ENCODE data around the gene ERICH2. TPM values are rescaled to one million over a fixed set of nuclear protein-coding genes. Genes with fewer than 3 reads are reported as not detected.

Gene ERICH2
- total RNA-seq, 1 donor from 2014 or later, result not detected

DNA sequence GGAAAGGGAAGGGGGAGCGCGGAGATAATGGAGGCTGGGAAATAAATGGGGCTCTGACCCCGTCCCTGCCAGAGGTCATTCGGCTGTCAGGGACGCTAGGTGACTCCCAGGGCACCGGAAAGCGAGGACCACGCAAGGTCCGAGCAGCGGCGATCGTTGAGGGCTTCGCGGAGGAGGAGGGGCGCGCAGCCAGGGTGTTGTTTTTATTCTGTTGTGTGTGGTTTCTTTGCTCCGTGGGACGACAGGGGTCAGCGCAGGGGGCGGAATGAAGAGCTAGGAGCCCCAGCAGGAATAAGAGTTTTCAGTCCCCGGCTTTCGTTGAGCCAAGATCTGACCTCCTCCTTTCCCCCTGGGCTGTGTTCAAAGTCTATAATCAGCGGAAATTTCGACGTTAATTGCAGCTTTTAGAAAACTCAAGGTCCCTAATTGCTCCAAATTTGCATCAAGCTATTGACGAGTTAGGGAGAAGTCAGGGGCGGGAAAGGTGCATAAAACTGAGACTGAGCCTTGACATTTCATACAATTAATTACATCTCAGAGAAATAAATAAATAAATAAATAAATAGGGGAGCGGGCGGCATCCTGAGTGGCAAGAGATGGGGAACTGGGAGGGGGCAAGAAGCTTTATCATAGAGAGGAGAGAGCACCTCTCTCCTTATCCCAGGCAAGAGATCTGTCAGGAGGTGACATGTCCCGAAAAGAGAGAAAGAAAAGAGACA lies 48.7 kb downstream of the ERICH2 start:
- H3K9me3 ChIP-seq, result no peaks in the 10 kb centered on the region
- TF ChIP-seq, protein P1, sequence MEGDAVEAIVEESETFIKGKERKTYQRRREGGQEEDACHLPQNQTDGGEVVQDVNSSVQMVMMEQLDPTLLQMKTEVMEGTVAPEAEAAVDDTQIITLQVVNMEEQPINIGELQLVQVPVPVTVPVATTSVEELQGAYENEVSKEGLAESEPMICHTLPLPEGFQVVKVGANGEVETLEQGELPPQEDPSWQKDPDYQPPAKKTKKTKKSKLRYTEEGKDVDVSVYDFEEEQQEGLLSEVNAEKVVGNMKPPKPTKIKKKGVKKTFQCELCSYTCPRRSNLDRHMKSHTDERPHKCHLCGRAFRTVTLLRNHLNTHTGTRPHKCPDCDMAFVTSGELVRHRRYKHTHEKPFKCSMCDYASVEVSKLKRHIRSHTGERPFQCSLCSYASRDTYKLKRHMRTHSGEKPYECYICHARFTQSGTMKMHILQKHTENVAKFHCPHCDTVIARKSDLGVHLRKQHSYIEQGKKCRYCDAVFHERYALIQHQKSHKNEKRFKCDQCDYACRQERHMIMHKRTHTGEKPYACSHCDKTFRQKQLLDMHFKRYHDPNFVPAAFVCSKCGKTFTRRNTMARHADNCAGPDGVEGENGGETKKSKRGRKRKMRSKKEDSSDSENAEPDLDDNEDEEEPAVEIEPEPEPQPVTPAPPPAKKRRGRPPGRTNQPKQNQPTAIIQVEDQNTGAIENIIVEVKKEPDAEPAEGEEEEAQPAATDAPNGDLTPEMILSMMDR (IDR thresholded peaks at IDR 0.05), result no peak
- H3K4me3 ChIP-seq, result peak overlapping the region; percentile 54 to 69
- DNase-seq (ENCODE audit: low spot score in 2 of 2), result no peak
- no peaks in the 10 kb centered on the region for H3K27me3 ChIP-seq
- no peaks in the 10 kb centered on the region for H3K36me3 ChIP-seq
- H3K4me1 ChIP-seq, result peaks cover 29 to 48% of the 10 kb centered on the region in 2 donors
- intact Hi-C loops (cut with DNase I), result no loop called here
- no peak overlapping the region for H3K27ac ChIP-seq

DNA sequence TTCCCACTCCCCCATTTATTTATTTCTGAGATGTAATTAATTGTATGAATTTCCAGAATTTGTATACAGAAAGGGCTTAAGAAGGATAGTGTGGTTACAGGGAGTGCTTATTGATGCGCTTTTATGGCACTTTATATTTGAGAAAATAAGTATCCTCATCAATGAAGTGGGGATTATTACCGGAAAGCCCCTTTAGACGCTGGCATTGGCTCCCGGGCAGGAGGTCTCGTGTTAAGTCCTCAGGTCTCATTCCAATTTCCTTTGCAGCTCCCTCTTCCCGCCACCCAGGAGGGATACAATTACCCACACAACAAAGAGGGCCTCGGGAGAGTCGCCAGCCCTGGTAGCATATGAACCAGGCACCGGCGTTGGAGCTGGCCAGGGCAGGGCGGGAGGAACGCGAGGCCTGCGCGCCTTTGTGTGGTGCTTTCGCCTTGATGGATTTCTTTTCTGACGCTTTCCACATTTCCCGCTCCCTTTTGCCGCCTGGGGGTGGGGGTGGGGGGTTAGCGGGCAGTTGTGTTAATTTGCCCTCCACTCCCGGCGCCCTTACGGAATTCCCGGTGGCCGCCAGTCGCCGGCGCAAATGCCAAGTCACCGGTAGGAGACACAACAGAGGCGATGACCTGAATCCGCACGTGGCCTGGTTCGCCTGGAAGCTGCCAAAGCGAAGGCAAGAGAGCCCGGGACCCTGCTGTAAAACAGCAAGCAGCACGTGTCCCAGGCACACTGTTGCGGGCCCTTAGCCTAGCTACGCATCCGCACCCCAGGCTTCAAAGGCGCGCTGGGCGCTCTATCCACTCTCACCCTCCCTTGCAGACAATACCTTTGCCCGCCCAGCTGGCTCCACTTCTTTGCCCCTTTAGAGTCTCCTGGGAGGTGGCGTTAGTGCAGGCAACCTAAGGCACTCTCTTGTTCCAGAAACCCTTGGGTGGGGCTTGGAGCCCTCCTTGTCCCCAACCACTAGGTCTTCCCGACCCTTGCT lies 49.8 kb downstream of the ERICH2 start:
- H3K9me3 ChIP-seq, result no peaks in the 10 kb centered on the region
- intact Hi-C loops (cut with DNase I), result no loop called here
- H3K27me3 ChIP-seq, result no peaks in the 10 kb centered on the region
- peak overlapping the region in 1 of 2 donors; percentile 60 for H3K4me3 ChIP-seq
- peaks cover 31 to 48% of the 10 kb centered on the region in 2 donors for H3K4me1 ChIP-seq
- TF ChIP-seq, protein P1 (IDR thresholded peaks at IDR 0.05), result no peak
- H3K36me3 ChIP-seq, result no peaks in the 10 kb centered on the region
- no peak for DNase-seq (ENCODE audit: low spot score in 2 of 2)
- H3K27ac ChIP-seq, result no peak overlapping the region

DNA sequence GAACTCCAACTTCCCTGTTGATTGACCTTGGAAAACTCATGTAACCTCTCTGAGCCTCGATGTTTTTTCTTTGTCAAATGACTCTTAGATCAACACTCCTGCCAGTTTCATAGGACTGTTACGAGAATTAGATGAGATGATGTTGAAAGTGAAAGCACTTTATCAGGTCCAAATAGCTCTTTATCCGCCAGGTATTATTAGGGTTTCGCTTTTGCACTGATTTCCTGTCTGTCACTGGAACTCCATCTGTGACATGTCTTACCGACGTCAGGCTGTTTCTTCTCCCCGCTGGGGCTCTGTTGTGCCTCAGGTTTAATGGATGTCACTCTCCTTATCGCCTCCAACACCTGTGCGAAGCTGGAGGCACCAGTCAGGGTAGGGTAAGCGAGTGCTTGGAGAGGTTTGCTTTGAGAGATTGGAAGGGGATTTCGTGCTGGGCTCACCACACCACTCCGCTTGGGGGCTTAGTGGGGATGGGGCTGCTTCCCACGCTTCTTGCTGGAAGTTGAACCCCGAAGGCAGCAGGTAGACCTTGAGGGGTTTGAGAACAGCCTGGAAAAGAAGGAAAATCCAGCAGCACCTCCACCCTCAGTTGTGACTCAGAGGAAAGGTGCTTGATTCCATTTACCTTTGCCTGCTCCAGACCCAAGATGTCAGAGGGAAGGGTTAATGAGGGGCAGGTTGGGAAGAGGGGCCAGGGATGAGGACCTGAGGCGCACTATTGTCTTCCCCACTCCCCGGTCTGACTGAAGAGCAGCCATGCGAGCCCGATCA lies 50.8 kb downstream of the ERICH2 start:
- Histone ChIP-seq H3K4me3 (peak overlapping the region; percentile 28 to 60), H3K4me1 (peaks cover 26 to 43% of the 10 kb centered on the region in 2 donors), H3K27ac (no peak overlapping the region), H3K36me3 (no peaks in the 10 kb centered on the region), H3K9me3 (no peaks in the 10 kb centered on the region), H3K27me3 (no peaks in the 10 kb centered on the region)
- intact Hi-C loops (cut with DNase I), result no loop called here
- no peak for DNase-seq (ENCODE audit: low spot score in 2 of 2)
- TF ChIP-seq, protein P1 (IDR thresholded peaks at IDR 0.05), result no peak

DNA sequence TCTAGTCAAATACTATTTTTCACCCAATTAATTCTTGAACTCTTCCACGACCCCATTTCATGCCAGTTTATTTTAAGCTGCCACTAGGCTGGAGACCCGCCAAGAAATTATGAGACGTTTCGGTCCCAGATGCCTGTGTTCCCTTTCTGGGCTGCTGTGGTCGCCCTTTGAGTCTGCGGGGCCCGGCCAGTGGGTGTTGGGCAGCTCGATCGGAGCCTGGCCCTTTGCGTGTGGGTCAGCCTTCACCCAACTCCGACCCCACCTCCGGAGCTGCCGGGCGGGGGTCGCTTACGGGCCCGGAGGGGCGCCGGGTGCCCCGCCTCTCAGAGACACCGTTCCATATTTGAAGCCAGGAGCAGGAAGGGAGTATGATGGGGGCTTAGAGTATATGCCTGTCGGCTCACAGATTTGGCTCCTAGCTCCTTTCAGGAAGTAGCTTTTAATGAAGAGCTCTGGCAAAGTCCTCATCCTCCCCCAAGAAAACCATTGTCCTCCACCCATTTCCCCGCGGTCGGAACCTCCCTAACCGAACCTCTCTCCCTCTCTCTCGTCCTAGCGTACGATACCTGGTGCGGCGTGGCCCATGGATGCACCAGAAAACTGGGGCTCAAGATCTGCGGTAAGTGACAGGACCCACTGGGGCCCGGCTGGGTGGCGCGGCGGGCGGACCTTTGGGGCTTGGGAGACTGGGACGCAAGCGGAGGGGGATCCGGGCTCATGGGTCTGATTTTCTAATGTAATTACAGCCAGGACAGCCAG lies 51.5 kb downstream of the ERICH2 start:
- H3K4me1 ChIP-seq, result peaks cover 21 to 38% of the 10 kb centered on the region in 2 donors
- H3K4me3 ChIP-seq, result peak overlapping the region; percentile 28 to 60

More for the DNA sequence above, 51.5 kb downstream of the ERICH2 start:
- Histone ChIP-seq H3K27me3 (no peaks in the 10 kb centered on the region), H3K36me3 (no peaks in the 10 kb centered on the region), H3K9me3 (no peaks in the 10 kb centered on the region), H3K27ac (no peak overlapping the region)
- TF ChIP-seq, protein P1 (IDR thresholded peaks at IDR 0.05), result no peak
- intact Hi-C loops (cut with DNase I), result no loop called here
- no peak for DNase-seq (ENCODE audit: low spot score in 2 of 2)

Data from ascending aorta (tissue), 2 donors.